Mesothelial cell of epicardium (in vitro differentiated cells): ENCODE results near the gene CMIP. TPM values are rescaled to one million over a fixed set of nuclear protein-coding genes. Genes with fewer than 3 reads are reported as not detected.
A peak's percentile ranks its signal among the peaks of the same experiment; 100 is the strongest.

ENCODE experiments used
- DNase-seq, 2 experiments: peaks; one replicate each; pipeline ENCODE4 v3.0.0; 2021; ENCODE audit warnings: low spot score in 2 of 2; ENCODE audit not compliant: unreplicated experiment in 2 of 2
- H3K27ac Mint-ChIP-seq: 2 replicates; pipeline ENCODE4 v1.8.0; 2021; ENCODE audit warnings: mixed read lengths
- H3K27me3 Mint-ChIP-seq: 2 replicates; pipeline ENCODE4 v1.8.0; 2021; ENCODE audit warnings: low read depth, mixed read lengths
- H3K36me3 Mint-ChIP-seq: 2 replicates; pipeline ENCODE4 v1.8.0; 2021; ENCODE audit warnings: mixed read lengths
- H3K4me1 Mint-ChIP-seq: 2 replicates; pipeline ENCODE4 v1.8.0; 2021; ENCODE audit warnings: mixed read lengths
- H3K4me3 Mint-ChIP-seq: 2 replicates; pipeline ENCODE4 v1.8.0; 2021; ENCODE audit warnings: mild to moderate bottlenecking, moderate library complexity, mixed read lengths
- H3K9me3 Mint-ChIP-seq: 2 replicates; pipeline ENCODE4 v1.8.0; 2021; ENCODE audit warnings: mixed read lengths
- CTCF ChIP-seq: fragments of 200-600 bp; sonication (generic); IDR thresholded peaks from one replicate; pipeline ENCODE4 v1.5.0; 2021; ENCODE audit warnings: antibody characterized with exemption; ENCODE audit not compliant: unreplicated experiment
- total RNA-seq: library from RNA; stranded (reverse); gene quantifications from 3 replicates; pipeline ENCODE4 v1.2.1, GENCODE V29; 2021

CMIP gene
- total RNA-seq, 1 donor from 2014 or later, result 71.0 TPM

GRCh38 chr16:81635063-81635937 lies 190.7 kb downstream of the CMIP start:
- Mint-ChIP-seq H3K4me3 (no peak overlapping the region), H3K4me1 (peaks cover 68% of the 10 kb centered on the region), H3K27me3 (no peaks in the 10 kb centered on the region), H3K27ac (peak overlapping the region; percentile 77), H3K36me3 (peaks cover 5% of the 10 kb centered on the region), H3K9me3 (peaks cover 6% of the 10 kb centered on the region)
- no peak for TF ChIP-seq CTCF
- no peak for DNase-seq

GRCh38 chr16:81636298-81636993 lies 191.8 kb downstream of the CMIP start:
- DNase-seq, result no peak
- TF ChIP-seq CTCF, result no peak
- H3K36me3 Mint-ChIP-seq, result peaks cover 5% of the 10 kb centered on the region
- no peaks in the 10 kb centered on the region for H3K27me3 Mint-ChIP-seq
- peaks cover 6% of the 10 kb centered on the region for H3K9me3 Mint-ChIP-seq
- H3K4me1 Mint-ChIP-seq, result peaks cover 57% of the 10 kb centered on the region
- H3K27ac Mint-ChIP-seq, result no peak overlapping the region
- H3K4me3 Mint-ChIP-seq, result no peak overlapping the region

GRCh38 chr16:81637336-81638235 lies 193.0 kb downstream of the CMIP start:
- H3K36me3 Mint-ChIP-seq, result peaks cover 5% of the 10 kb centered on the region
- no peak for TF ChIP-seq CTCF
- H3K27me3 Mint-ChIP-seq, result no peaks in the 10 kb centered on the region
- H3K4me1 Mint-ChIP-seq, result peaks cover 50% of the 10 kb centered on the region
- no peak for DNase-seq
- peak overlapping the region; percentile 94 for H3K27ac Mint-ChIP-seq
- peaks cover 6% of the 10 kb centered on the region for H3K9me3 Mint-ChIP-seq
- H3K4me3 Mint-ChIP-seq, result no peak overlapping the region

GRCh38 chr16:81638286-81638945 lies 193.8 kb downstream of the CMIP start:
- Mint-ChIP-seq H3K27me3 (no peaks in the 10 kb centered on the region), H3K36me3 (peaks cover 5% of the 10 kb centered on the region), H3K4me3 (no peak overlapping the region), H3K27ac (peak overlapping the region; percentile 94), H3K4me1 (peaks cover 43% of the 10 kb centered on the region), H3K9me3 (peaks cover 6% of the 10 kb centered on the region)
- no peak for TF ChIP-seq CTCF
- DNase-seq, result no peak

GRCh38 chr16:81639348-81639747 lies 194.7 kb downstream of the CMIP start:
- peaks cover 6% of the 10 kb centered on the region for H3K9me3 Mint-ChIP-seq
- H3K4me1 Mint-ChIP-seq, result peaks cover 35% of the 10 kb centered on the region
- no peaks in the 10 kb centered on the region for H3K27me3 Mint-ChIP-seq
- DNase-seq, result no peak
- no peak for TF ChIP-seq CTCF
- peak overlapping the region; percentile 54 for H3K27ac Mint-ChIP-seq
- no peak overlapping the region for H3K4me3 Mint-ChIP-seq
- peaks cover 5% of the 10 kb centered on the region for H3K36me3 Mint-ChIP-seq
